Smooth muscle cell (in vitro differentiated cells): Measurements from ENCODE around the gene SPOCK1. TPM values are rescaled to one million over a fixed set of nuclear protein-coding genes. Genes with fewer than 3 reads are reported as not detected.

Experiments
- DNase-seq: peaks from one replicate; lab custom pipeline; 2025; ENCODE audit not compliant: unreplicated experiment; lab: John Stamatoyannopoulos, UW
- H2AFZ ChIP-seq: fragments of 200-600 bp; sonication (generic); 2 replicates; pipeline ENCODE4 v1.6.0; 2016; ENCODE audit warnings: antibody characterized with exemption, low read depth, mild to moderate bottlenecking
- H3F3A ChIP-seq: fragments of 200-600 bp; sonication (generic); 2 replicates; pipeline ENCODE4 v1.6.0; 2017; ENCODE audit warnings: antibody characterized with exemption, low read depth
- H3K27ac ChIP-seq: fragments of 200-600 bp; sonication (generic); 2 replicates; pipeline ENCODE4 v1.5.1; 2016; ENCODE audit warnings: low read depth, mild to moderate bottlenecking
- H3K27me3 ChIP-seq: fragments of 200-600 bp; sonication (generic); 2 replicates; pipeline ENCODE4 v1.6.1; 2016; ENCODE audit warnings: low read depth, mild to moderate bottlenecking
- H3K36me3 ChIP-seq: fragments of 200-600 bp; sonication (generic); 2 replicates; pipeline ENCODE4 v1.5.1; 2016; ENCODE audit warnings: low read depth
- H3K4me1 ChIP-seq: fragments of 200-600 bp; sonication (generic); 2 replicates; pipeline ENCODE4 v1.5.1; 2016; ENCODE audit warnings: low read depth
- H3K4me2 ChIP-seq: fragments of 200-600 bp; sonication (generic); 2 replicates; pipeline ENCODE4 v1.6.0; 2016; ENCODE audit warnings: mild to moderate bottlenecking
- H3K4me3 ChIP-seq: fragments of 200-600 bp; sonication (generic); 2 replicates; pipeline ENCODE4 v1.5.1; 2016; ENCODE audit warnings: mild to moderate bottlenecking
- H3K79me2 ChIP-seq: fragments of 200-600 bp; sonication (generic); 2 replicates; pipeline ENCODE4 v1.6.0; 2016; ENCODE audit warnings: low read depth, mild to moderate bottlenecking
- H3K9ac ChIP-seq: fragments of 200-600 bp; sonication (generic); 2 replicates; pipeline ENCODE4 v1.6.0; 2016; ENCODE audit warnings: low read depth
- H3K9me3 ChIP-seq: fragments of 200-600 bp; sonication (generic); replicated peaks from 2 replicates; pipeline ENCODE4 v1.5.1; 2016; ENCODE audit warnings: low read depth
- H4K20me1 ChIP-seq: fragments of 200-600 bp; sonication (generic); 2 replicates; pipeline ENCODE4 v1.6.0; 2016; ENCODE audit warnings: low read depth
- WGBS: methylation state at CpG from one replicate; pipeline ENCODE4 v1.1.7; 2016; ENCODE audit warnings: low lambda C conversion rate; 5-methylcytosine and 5-hydroxymethylcytosine counted together
- polyA plus RNA-seq: library from polyadenylated mRNA; unstranded; fragments of >200 nt; fragmentation: Nextera tagmentation; extraction: Ambion mirVana; gene quantifications from 2 replicates; pipeline ENCODE4 v1.2.1, GENCODE V29; 2016
- total RNA-seq: library from RNA; depleted of rRNA; stranded (reverse); fragments of >200 nt; gene quantifications from 2 replicates; pipeline ENCODE4 v1.2.3, GENCODE V29; 2014
- TF ChIP-seq, protein P1 (sequence below): fragments of 200-600 bp; sonication (generic); IDR thresholded peaks from 2 replicates; pipeline ENCODE4 v1.5.1; 2017; ENCODE audit warnings: borderline replicate concordance, mild to moderate bottlenecking, antibody characterized with exemption; ENCODE audit not compliant: insufficient read depth, poor library complexity, severe bottlenecking

The SPOCK1 gene
- total and polyA plus RNA-seq, 2 experiments from 2014 or later, result 56.2 to 80.0 TPM

DNA sequence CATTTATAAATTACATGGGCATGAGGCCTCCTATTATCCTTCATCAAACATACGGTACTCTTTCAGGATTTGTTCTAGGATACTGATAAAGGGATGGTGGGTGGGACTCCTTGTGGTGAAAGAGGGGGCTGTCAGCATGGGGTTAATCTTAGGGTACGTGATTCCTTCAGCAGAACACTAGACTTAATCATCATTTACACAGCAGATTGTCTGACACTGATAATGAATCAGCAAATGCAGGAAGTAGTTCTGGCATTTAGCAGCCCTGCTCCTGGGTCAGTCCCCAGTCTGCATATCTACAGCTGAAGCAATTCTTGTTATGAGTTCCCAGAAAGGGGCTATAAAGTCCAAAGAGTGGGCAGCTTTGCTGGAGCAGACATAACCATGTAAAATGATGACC, 384.6 kb downstream of the SPOCK1 start:
- DNase-seq, result no peak
- Histone ChIP-seq H3F3A (no peaks in the 10 kb centered on the region), H3K4me2 (peak overlapping the region; percentile 47), H3K9ac (peak overlapping the region; percentile 36), H3K9me3 (no peaks in the 10 kb centered on the region), H3K36me3 (no peaks in the 10 kb centered on the region), H3K79me2 (no peaks in the 10 kb centered on the region), H4K20me1 (no peaks in the 10 kb centered on the region), H2AFZ (no peak overlapping the region), H3K4me1 (peaks cover 8% of the 10 kb centered on the region), H3K27me3 (no peaks in the 10 kb centered on the region), H3K4me3 (no peak overlapping the region), H3K27ac (peak overlapping the region; percentile 84)
- 10% methylated on average over 2 of the region's 2 CpGs for WGBS
- TF ChIP-seq, protein P1, sequence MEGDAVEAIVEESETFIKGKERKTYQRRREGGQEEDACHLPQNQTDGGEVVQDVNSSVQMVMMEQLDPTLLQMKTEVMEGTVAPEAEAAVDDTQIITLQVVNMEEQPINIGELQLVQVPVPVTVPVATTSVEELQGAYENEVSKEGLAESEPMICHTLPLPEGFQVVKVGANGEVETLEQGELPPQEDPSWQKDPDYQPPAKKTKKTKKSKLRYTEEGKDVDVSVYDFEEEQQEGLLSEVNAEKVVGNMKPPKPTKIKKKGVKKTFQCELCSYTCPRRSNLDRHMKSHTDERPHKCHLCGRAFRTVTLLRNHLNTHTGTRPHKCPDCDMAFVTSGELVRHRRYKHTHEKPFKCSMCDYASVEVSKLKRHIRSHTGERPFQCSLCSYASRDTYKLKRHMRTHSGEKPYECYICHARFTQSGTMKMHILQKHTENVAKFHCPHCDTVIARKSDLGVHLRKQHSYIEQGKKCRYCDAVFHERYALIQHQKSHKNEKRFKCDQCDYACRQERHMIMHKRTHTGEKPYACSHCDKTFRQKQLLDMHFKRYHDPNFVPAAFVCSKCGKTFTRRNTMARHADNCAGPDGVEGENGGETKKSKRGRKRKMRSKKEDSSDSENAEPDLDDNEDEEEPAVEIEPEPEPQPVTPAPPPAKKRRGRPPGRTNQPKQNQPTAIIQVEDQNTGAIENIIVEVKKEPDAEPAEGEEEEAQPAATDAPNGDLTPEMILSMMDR, result no peak

DNA sequence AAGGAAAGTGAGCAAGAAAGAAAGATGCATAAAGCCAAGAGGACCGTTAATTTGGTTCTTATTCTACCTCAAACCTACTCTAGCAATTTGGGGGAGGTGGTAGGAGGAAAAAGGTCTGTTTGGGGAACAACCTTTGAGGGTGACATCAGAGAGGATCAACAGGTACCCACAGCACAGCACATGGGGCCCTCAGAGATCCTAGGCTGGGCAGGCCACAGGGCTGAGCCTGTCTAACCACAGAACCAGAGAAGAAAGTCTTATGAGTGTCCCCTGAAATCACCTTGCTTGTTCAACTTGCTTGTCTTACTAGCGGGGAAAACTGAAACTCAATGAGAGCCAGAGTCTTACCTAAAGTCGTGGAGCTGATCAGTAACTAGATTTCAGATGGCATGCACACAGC, 385.2 kb downstream of the SPOCK1 start:
- H3K4me2 ChIP-seq, result peak overlapping the region; percentile 47
- no peaks in the 10 kb centered on the region for H3K9me3 ChIP-seq
- peak overlapping the region; percentile 36 for H3K9ac ChIP-seq
- H3K79me2 ChIP-seq, result no peaks in the 10 kb centered on the region
- H3K27ac ChIP-seq, result peak overlapping the region; percentile 84
- H3K27me3 ChIP-seq, result no peaks in the 10 kb centered on the region
- H3F3A ChIP-seq, result no peaks in the 10 kb centered on the region
- TF ChIP-seq, protein P1, result no peak
- H2AFZ ChIP-seq, result no peak overlapping the region
- no peak for DNase-seq
- WGBS, result 84% methylated on average over 3 of the region's 3 CpGs
- no peak overlapping the region for H3K4me3 ChIP-seq
- no peaks in the 10 kb centered on the region for H3K36me3 ChIP-seq
- no peaks in the 10 kb centered on the region for H4K20me1 ChIP-seq
- peaks cover 8% of the 10 kb centered on the region for H3K4me1 ChIP-seq

DNA sequence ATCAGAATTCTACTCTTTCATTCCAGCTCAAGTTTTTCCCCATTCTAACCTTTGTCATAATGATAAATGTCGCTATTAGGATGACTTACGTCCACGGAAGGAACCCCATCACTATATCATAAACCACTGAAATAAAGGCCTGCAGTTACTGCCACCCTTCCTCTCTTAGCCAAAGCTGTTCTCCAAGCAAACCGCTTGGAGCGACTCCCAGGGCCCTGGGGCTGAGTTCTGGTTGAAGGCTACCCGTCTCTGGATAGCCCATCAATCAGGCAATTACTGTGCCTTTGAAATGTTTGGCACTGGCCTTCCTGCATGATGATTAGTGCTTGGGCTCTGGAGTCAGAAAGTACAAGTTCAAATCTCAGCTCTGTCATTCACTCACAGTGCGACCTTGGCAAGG, 386.0 kb downstream of the SPOCK1 start:
- H3K4me2 ChIP-seq, result no peak overlapping the region
- no peak overlapping the region for H3K27ac ChIP-seq
- H2AFZ ChIP-seq, result no peak overlapping the region
- WGBS, result 72% methylated on average over 7 of the region's 7 CpGs
- no peak overlapping the region for H3K9ac ChIP-seq
- DNase-seq, result no peak
- no peaks in the 10 kb centered on the region for H3F3A ChIP-seq
- no peaks in the 10 kb centered on the region for H3K9me3 ChIP-seq
- no peaks in the 10 kb centered on the region for H3K79me2 ChIP-seq
- peaks cover 8% of the 10 kb centered on the region for H3K4me1 ChIP-seq
- H4K20me1 ChIP-seq, result no peaks in the 10 kb centered on the region
- TF ChIP-seq, protein P1, result no peak
- no peaks in the 10 kb centered on the region for H3K27me3 ChIP-seq
- H3K36me3 ChIP-seq, result no peaks in the 10 kb centered on the region
- H3K4me3 ChIP-seq, result no peak overlapping the region

DNA sequence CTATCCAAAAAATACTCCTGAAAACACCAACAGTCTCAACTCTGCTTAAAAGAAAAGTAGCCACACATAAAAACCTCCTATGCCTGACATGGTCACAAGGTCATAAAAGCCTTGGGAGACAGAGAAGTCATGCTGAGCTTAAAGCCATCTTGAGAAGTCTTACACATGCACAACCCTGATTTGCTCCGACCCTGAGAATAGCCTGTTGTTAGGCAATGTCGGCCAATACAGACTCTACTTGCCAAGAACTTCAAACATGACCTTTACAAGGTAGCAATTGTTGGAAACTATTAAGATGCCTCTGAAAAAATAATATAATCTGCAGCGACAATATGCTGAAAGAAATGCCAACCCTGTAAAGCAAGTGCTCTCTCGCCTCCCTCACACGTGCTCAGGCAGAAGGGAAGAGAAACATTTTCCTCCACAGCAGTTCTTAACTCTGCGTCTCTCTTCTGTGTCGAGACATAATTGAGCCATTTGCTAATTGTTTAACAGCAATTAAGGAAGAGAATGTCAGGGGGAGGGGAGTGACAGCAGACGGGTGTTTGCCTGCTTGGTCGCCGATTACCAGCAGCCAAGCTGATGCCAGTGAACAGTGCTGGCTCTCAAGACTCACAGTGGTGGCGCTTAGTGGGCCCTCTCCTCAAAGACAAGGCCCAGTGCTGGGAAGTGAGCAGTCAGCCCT, 393.6 kb downstream of the SPOCK1 start:
- Histone ChIP-seq H3K9ac (no peak overlapping the region), H3K4me1 (no peaks in the 10 kb centered on the region), H3K27ac (no peak overlapping the region), H3K4me3 (no peak overlapping the region), H3F3A (no peaks in the 10 kb centered on the region), H2AFZ (no peak overlapping the region), H3K9me3 (no peaks in the 10 kb centered on the region), H4K20me1 (no peaks in the 10 kb centered on the region), H3K27me3 (no peaks in the 10 kb centered on the region), H3K4me2 (no peak overlapping the region), H3K36me3 (no peaks in the 10 kb centered on the region), H3K79me2 (no peaks in the 10 kb centered on the region)
- no peak for DNase-seq
- 85% methylated on average over 11 of the region's 11 CpGs for WGBS
- TF ChIP-seq, protein P1, result no peak
